Panc1 (cell line): ENCODE data around the gene GGT6. TPM values are rescaled to one million over a fixed set of nuclear protein-coding genes. Genes with fewer than 3 reads are reported as not detected.

Experiments used
- ATAC-seq: fragments of 200-7000 bp; cut with Tn5 transposase; 2 replicates; pipeline ENCODE4 v1.9.1; 2020; ENCODE audit warnings: mild to moderate bottlenecking, moderate library complexity
- BruUV-seq: library from RNA; stranded (reverse); fragments of 400-500 nt; replicated peaks from 2 replicates; lab custom pipeline; 2021; lab: Mats Ljungman, UMichigan
- CTCF ChIA-PET: fragments of 300-600 bp; sonication (Branson Sonifier 250); formaldehyde crosslinking; loops from one replicate; lab custom pipeline; 2022; ENCODE audit warnings: antibody characterized with exemption; lab: Charles Lee
- POLR2A ChIA-PET: fragments of 300-600 bp; sonication (Branson Sonifier 250); formaldehyde crosslinking; loops from one replicate; lab custom pipeline; 2022; ENCODE audit warnings: antibody characterized with exemption; lab: Charles Lee
- DNase-seq: peaks from one replicate; pipeline ENCODE4 v3.0.0-alpha.2; 2010; ENCODE audit warnings: low read depth, low spot score
- H3K27ac ChIP-seq: 2 replicates; pipeline ENCODE4 v1.5.1; 2011; ENCODE audit warnings: mild to moderate bottlenecking, low read length, inconsistent platforms
- H3K27me3 ChIP-seq: fragments of 200-500 bp; sonication (Bioruptor generic); 2 replicates; pipeline ENCODE4 v1.6.0; 2014; ENCODE audit warnings: low read length, inconsistent platforms; ENCODE audit not compliant: control insufficient read depth, insufficient read depth
- H3K36me3 ChIP-seq: fragments of 200-500 bp; sonication (Bioruptor generic); 2 replicates; pipeline ENCODE4 v1.5.1; 2014; ENCODE audit warnings: inconsistent platforms, mild to moderate bottlenecking, low read length, moderate library complexity; ENCODE audit not compliant: control insufficient read depth, insufficient read depth
- H3K4me1 ChIP-seq: 2 replicates; pipeline ENCODE4 v1.5.1; 2011; ENCODE audit warnings: inconsistent platforms, mild to moderate bottlenecking, low read length, moderate library complexity; ENCODE audit not compliant: control insufficient read depth, insufficient read depth
- H3K4me3 ChIP-seq, 2 experiments: 2 replicates each; pipeline ENCODE4 v1.5.1; 2011 to 2012; ENCODE audit warnings: low read depth in 2 of 2, low read length in 2 of 2, mild to moderate bottlenecking in 2 of 2, inconsistent platforms in 1 of 2, moderate library complexity in 1 of 2
- H3K9me3 ChIP-seq: fragments of 200-500 bp; sonication (Bioruptor generic); 2 replicates; pipeline ENCODE4 v1.5.1; 2014; ENCODE audit warnings: low read depth, mild to moderate bottlenecking, inconsistent platforms, low read length, moderate library complexity; ENCODE audit not compliant: control insufficient read depth, insufficient read depth
- POLR2AphosphoS5 ChIP-seq: IDR thresholded peaks from 2 replicates; pipeline ENCODE4 v1.6.1; 2012; ENCODE audit warnings: mild to moderate bottlenecking, low read depth, low read length, moderate library complexity
- SIN3A ChIP-seq: IDR thresholded peaks from 2 replicates; pipeline ENCODE4 v1.6.1; 2012; ENCODE audit warnings: low read depth, mild to moderate bottlenecking, low read length, moderate library complexity, borderline replicate concordance; ENCODE audit not compliant: insufficient read depth
- TCF7L2 ChIP-seq: IDR thresholded peaks from 2 replicates; pipeline ENCODE4 v1.6.1; 2011; ENCODE audit warnings: mild to moderate bottlenecking, low read depth, low read length, inconsistent platforms
- in situ Hi-C: cut with HindIII; loops from 2 replicates; pipeline ENCODE4 v1.10.0; 2016; ENCODE audit warnings: low sequenced_read_pairs, low pct_unique_long_range_greater_than_20kb
- intact Hi-C: fragments of 100-400 bp; cut with micrococcal nuclease; formaldehyde crosslinking; loops from one replicate; pipeline ENCODE4 v1.10.0; 2022; ENCODE audit not compliant: unreplicated experiment
- total RNA-seq: library from RNA; stranded (reverse); gene quantifications from one replicate; pipeline ENCODE4 v1.2.1, GENCODE V29; 2021; ENCODE audit not compliant: unreplicated experiment
- TF ChIP-seq, protein P1 (sequence below), 2 experiments: IDR thresholded peaks; 2 replicates each; pipeline ENCODE4 v1.6.1; 2011 to 2012; ENCODE audit warnings: low read depth in 2 of 2, control low read depth in 1 of 2, low read length in 1 of 2, mild to moderate bottlenecking in 1 of 2, moderate library complexity in 1 of 2; ENCODE audit not compliant: insufficient read depth in 1 of 2
- TF ChIP-seq, protein P2 (sequence below): fragments of 450-650 bp; IDR thresholded peaks from 2 replicates; pipeline ENCODE4 v1.5.1; 2017; ENCODE audit warnings: mild to moderate bottlenecking

The GGT6 gene
- total RNA-seq, 1 experiment from 2014 or later = not detected

GRCh38 chr17:4518901-4519300 is 41.5 kb downstream of the GGT6 start:
- no peaks in the 10 kb centered on the region for H3K36me3 ChIP-seq
- TF ChIP-seq, protein P1, sequence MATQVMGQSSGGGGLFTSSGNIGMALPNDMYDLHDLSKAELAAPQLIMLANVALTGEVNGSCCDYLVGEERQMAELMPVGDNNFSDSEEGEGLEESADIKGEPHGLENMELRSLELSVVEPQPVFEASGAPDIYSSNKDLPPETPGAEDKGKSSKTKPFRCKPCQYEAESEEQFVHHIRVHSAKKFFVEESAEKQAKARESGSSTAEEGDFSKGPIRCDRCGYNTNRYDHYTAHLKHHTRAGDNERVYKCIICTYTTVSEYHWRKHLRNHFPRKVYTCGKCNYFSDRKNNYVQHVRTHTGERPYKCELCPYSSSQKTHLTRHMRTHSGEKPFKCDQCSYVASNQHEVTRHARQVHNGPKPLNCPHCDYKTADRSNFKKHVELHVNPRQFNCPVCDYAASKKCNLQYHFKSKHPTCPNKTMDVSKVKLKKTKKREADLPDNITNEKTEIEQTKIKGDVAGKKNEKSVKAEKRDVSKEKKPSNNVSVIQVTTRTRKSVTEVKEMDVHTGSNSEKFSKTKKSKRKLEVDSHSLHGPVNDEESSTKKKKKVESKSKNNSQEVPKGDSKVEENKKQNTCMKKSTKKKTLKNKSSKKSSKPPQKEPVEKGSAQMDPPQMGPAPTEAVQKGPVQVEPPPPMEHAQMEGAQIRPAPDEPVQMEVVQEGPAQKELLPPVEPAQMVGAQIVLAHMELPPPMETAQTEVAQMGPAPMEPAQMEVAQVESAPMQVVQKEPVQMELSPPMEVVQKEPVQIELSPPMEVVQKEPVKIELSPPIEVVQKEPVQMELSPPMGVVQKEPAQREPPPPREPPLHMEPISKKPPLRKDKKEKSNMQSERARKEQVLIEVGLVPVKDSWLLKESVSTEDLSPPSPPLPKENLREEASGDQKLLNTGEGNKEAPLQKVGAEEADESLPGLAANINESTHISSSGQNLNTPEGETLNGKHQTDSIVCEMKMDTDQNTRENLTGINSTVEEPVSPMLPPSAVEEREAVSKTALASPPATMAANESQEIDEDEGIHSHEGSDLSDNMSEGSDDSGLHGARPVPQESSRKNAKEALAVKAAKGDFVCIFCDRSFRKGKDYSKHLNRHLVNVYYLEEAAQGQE (IDR thresholded peaks at IDR 0.05; ENCODE audit: insufficient read depth in 1 of 2, low read depth in 2 of 2, low read length in 1 of 2) = no peak
- TF ChIP-seq TCF7L2 = no peak
- TF ChIP-seq, protein P2, sequence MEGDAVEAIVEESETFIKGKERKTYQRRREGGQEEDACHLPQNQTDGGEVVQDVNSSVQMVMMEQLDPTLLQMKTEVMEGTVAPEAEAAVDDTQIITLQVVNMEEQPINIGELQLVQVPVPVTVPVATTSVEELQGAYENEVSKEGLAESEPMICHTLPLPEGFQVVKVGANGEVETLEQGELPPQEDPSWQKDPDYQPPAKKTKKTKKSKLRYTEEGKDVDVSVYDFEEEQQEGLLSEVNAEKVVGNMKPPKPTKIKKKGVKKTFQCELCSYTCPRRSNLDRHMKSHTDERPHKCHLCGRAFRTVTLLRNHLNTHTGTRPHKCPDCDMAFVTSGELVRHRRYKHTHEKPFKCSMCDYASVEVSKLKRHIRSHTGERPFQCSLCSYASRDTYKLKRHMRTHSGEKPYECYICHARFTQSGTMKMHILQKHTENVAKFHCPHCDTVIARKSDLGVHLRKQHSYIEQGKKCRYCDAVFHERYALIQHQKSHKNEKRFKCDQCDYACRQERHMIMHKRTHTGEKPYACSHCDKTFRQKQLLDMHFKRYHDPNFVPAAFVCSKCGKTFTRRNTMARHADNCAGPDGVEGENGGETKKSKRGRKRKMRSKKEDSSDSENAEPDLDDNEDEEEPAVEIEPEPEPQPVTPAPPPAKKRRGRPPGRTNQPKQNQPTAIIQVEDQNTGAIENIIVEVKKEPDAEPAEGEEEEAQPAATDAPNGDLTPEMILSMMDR = no peak
- no peak for TF ChIP-seq POLR2AphosphoS5
- no peak for TF ChIP-seq SIN3A
- ATAC-seq (no peak), DNase-seq (no peak)
- in situ Hi-C loops (no loop called here), intact Hi-C loops (no loop called here)
- H3K27me3 ChIP-seq = no peaks in the 10 kb centered on the region
- H3K4me3 ChIP-seq = no peak overlapping the region
- no peak overlapping the region for H3K27ac ChIP-seq
- BruUV-seq = no TSS peak
- ChIA-PET CTCF (no interaction called here), POLR2A (no interaction called here)
- no peaks in the 10 kb centered on the region for H3K9me3 ChIP-seq
- no peaks in the 10 kb centered on the region for H3K4me1 ChIP-seq

- ATAC-seq (no peak), DNase-seq (no peak)
- H3K27me3 ChIP-seq = no peaks in the 10 kb centered on the region
- H3K27ac ChIP-seq = no peak overlapping the region
- no peak overlapping the region for H3K4me3 ChIP-seq
- in situ Hi-C loops = no loop called here
- ChIA-PET CTCF (no interaction called here), POLR2A (interaction anchor here (0.6 kb wide), 1 partner anchor 65 kb away, joined by 7 read pairs; no protein-coding TSS in a partner anchor)
- H3K9me3 ChIP-seq = no peaks in the 10 kb centered on the region
- TF ChIP-seq TCF7L2 = no peak
- TF ChIP-seq, protein P1 (IDR thresholded peaks at IDR 0.05; ENCODE audit: insufficient read depth in 1 of 2, low read depth in 2 of 2, low read length in 1 of 2) = no peak
- no peak for TF ChIP-seq SIN3A
- TF ChIP-seq, protein P2 = no peak
- TF ChIP-seq POLR2AphosphoS5 = no peak
- no peaks in the 10 kb centered on the region for H3K4me1 ChIP-seq
- BruUV-seq = no TSS peak
- H3K36me3 ChIP-seq = no peaks in the 10 kb centered on the region
- intact Hi-C loops = no loop called here
Measured at GRCh38 chr17:4516735-4517134, 43.6 kb downstream of the GGT6 start.
